HCT116 (cell line): ENCODE results near the gene TSPAN7. TPM values are rescaled to one million over a fixed set of nuclear protein-coding genes. Genes with fewer than 3 reads are reported as not detected.

Experiments
- ATAC-seq: fragments of 200-7000 bp; cut with Tn5 transposase; 2 replicates; pipeline ENCODE4 v1.9.1; 2020; ENCODE audit warnings: mild to moderate bottlenecking, moderate library complexity
- BruUV-seq: library from RNA; stranded (reverse); fragments of 400-500 nt; replicated peaks from 2 replicates; lab custom pipeline; 2021; lab: Mats Ljungman, UMichigan
- CTCF ChIA-PET: fragments of 300-600 bp; sonication (Branson Sonifier 250); formaldehyde crosslinking; loops from one replicate; lab custom pipeline; 2021; ENCODE audit warnings: antibody characterized with exemption; lab: Charles Lee
- POLR2A ChIA-PET: fragments of 300-600, 350-600 bp; sonication (Branson Sonifier 250); formaldehyde crosslinking; loops from one replicate; lab custom pipeline; 2021; ENCODE audit warnings: antibody characterized with exemption; lab: Charles Lee
- RAD21 ChIA-PET, 2 experiments: fragments of 300-600 bp; sonication (Branson Sonifier 250); formaldehyde crosslinking; loops; one replicate each; lab custom pipeline; 2023; ENCODE audit warnings: low total read pairs in 2 of 2; ENCODE audit not compliant: uncharacterized antibody in 2 of 2, unreplicated experiment in 2 of 2, low non-redundant PET in 1 of 2; lab: Charles Lee
- DNase-seq: peaks from one replicate; pipeline ENCODE4 v3.0.0-alpha.2; 2010; ENCODE audit warnings: low read depth, low spot score
- H2AFZ ChIP-seq: fragments of 200-600 bp; shearing (Covaris generic), sonication (generic); 2 replicates; pipeline ENCODE4 v1.6.1; 2017; ENCODE audit warnings: low read depth, mixed run types, mixed read lengths, antibody characterized with exemption, low read length; ENCODE audit not compliant: poor library complexity, severe bottlenecking
- H3K27ac ChIP-seq: 2 replicates; pipeline ENCODE4 v1.5.1; 2012; ENCODE audit warnings: low read depth, low read length
- H3K27me3 ChIP-seq: fragments of 200-600 bp; sonication (generic); 2 replicates; pipeline ENCODE4 v1.6.1; 2016; ENCODE audit warnings: mixed run types, low read length, mixed read lengths; ENCODE audit not compliant: insufficient read depth
- H3K36me3 ChIP-seq, 2 experiments: fragments of 200-500 bp in 1 of 2; fragments of 200-600 bp in 1 of 2; sonication (Bioruptor generic) in 1 of 2; sonication (generic) in 1 of 2; 2 replicates each; pipeline versions ENCODE4 v1.5.1 to v1.6.1; 2014 to 2016; ENCODE audit warnings: low read length in 2 of 2, inconsistent platforms in 1 of 2, mixed read lengths in 1 of 2, mixed run types in 1 of 2; ENCODE audit not compliant: insufficient read depth in 2 of 2, control insufficient read depth in 1 of 2
- H3K4me1 ChIP-seq, 2 experiments: fragments of 200-600 bp in 1 of 2; sonication (generic) in 1 of 2; 2 replicates each; pipeline versions ENCODE4 v1.5.1 to v1.6.1; 2012 to 2017; ENCODE audit warnings: low read length in 2 of 2, inconsistent platforms in 1 of 2, mild to moderate bottlenecking in 1 of 2, mixed read lengths in 1 of 2, mixed run types in 1 of 2, moderate library complexity in 1 of 2; ENCODE audit not compliant: insufficient read depth in 2 of 2, control insufficient read depth in 1 of 2
- H3K4me2 ChIP-seq: fragments of 200-600 bp; sonication (generic); 2 replicates; pipeline ENCODE4 v1.6.1; 2017; ENCODE audit warnings: mixed run types, low read length, mixed read lengths
- H3K4me3 ChIP-seq, 2 experiments: fragments of 200-600 bp in 1 of 2; sonication (generic) in 1 of 2; replicated peaks in 1 of 2; 2 replicates each; pipeline ENCODE4 v1.5.1; 2011 to 2016; ENCODE audit warnings: low read length in 2 of 2, control low read depth in 1 of 2, low read depth in 1 of 2, mild to moderate bottlenecking in 1 of 2, mixed read lengths in 1 of 2, mixed run types in 1 of 2
- H3K79me2 ChIP-seq: fragments of 200-600 bp; sonication (generic); 2 replicates; pipeline ENCODE4 v1.6.1; 2017; ENCODE audit warnings: mild to moderate bottlenecking, mixed run types, low read length, moderate library complexity, mixed read lengths; ENCODE audit not compliant: insufficient read depth
- H3K9ac ChIP-seq: fragments of 200-600 bp; sonication (generic); 2 replicates; pipeline ENCODE4 v1.6.1; 2016; ENCODE audit warnings: low read length, mixed read lengths
- H3K9me2 ChIP-seq: fragments of 200-600 bp; sonication (generic), shearing (Covaris generic); 2 replicates; pipeline ENCODE4 v1.6.1; 2017; ENCODE audit warnings: mixed run types, mild to moderate bottlenecking, moderate library complexity; ENCODE audit not compliant: insufficient read depth
- H3K9me3 ChIP-seq, 2 experiments: fragments of 200-500 bp in 1 of 2; fragments of 200-600 bp in 1 of 2; sonication (Bioruptor generic) in 1 of 2; sonication (generic) in 1 of 2; 2 replicates each; pipeline ENCODE4 v1.6.1; 2014 to 2017; ENCODE audit warnings: low read length in 2 of 2, mixed read lengths in 2 of 2, inconsistent platforms in 1 of 2, low read depth in 1 of 2, mild to moderate bottlenecking in 1 of 2, mixed run types in 1 of 2, moderate library complexity in 1 of 2; ENCODE audit not compliant: control insufficient read depth in 1 of 2, insufficient read depth in 1 of 2
- H4K20me1 ChIP-seq: fragments of 200-600 bp; sonication (generic), shearing (Covaris generic); 2 replicates; pipeline ENCODE4 v1.6.1; 2017; ENCODE audit warnings: mixed run types, mild to moderate bottlenecking, moderate library complexity; ENCODE audit not compliant: insufficient read depth
- ATF3 ChIP-seq: IDR thresholded peaks from 2 replicates; pipeline ENCODE4 v1.6.1; 2012
- CBX3 ChIP-seq: IDR thresholded peaks from 2 replicates; pipeline ENCODE4 v1.6.1; 2012; ENCODE audit warnings: low read depth
- CEBPB ChIP-seq: IDR thresholded peaks from 2 replicates; pipeline ENCODE4 v1.6.1; 2012; ENCODE audit warnings: low read depth
- CTCF ChIP-seq, 3 experiments: fragments of 200-600 bp in 1 of 3; sonication (generic) in 1 of 3; IDR thresholded peaks in 2 of 3; conservative IDR thresholded peaks in 1 of 3; 2 replicates each; pipeline ENCODE4 v1.5.1; 2012 to 2017; ENCODE audit warnings: low read depth in 2 of 3, low read length in 2 of 3, antibody characterized with exemption in 1 of 3, borderline replicate concordance in 1 of 3, control low read depth in 1 of 3, mild to moderate bottlenecking in 1 of 3, mixed read lengths in 1 of 3, mixed run types in 1 of 3, moderate library complexity in 1 of 3; ENCODE audit not compliant: insufficient read depth in 1 of 3
- EGR1 ChIP-seq: IDR thresholded peaks from 2 replicates; pipeline ENCODE4 v1.6.1; 2012; ENCODE audit warnings: low read depth
- EZH2phosphoT487 ChIP-seq: fragments of 200-600 bp; IDR thresholded peaks from 2 replicates; pipeline ENCODE4 v1.6.1; 2018; ENCODE audit warnings: antibody characterized with exemption, borderline replicate concordance
- FOSL1 ChIP-seq: IDR thresholded peaks from 2 replicates; pipeline ENCODE4 v1.6.1; 2012; ENCODE audit warnings: low read depth
- JUND ChIP-seq: IDR thresholded peaks from 2 replicates; pipeline ENCODE4 v1.6.1; 2012
- MAX ChIP-seq: IDR thresholded peaks from 2 replicates; pipeline ENCODE4 v1.6.1; 2012
- POLR2A ChIP-seq: IDR thresholded peaks from 2 replicates; pipeline ENCODE4 v1.7.0; 2011; ENCODE audit warnings: borderline replicate concordance; ENCODE audit not compliant: insufficient read depth, insufficient read length; ENCODE audit errors: extremely low read depth
- POLR2AphosphoS5 ChIP-seq: IDR thresholded peaks from 2 replicates; pipeline ENCODE4 v1.6.1; 2011; ENCODE audit warnings: mild to moderate bottlenecking, low read depth, low read length, moderate library complexity
- SIN3A ChIP-seq: IDR thresholded peaks from 2 replicates; pipeline ENCODE4 v1.6.1; 2012; ENCODE audit warnings: low read depth
- SRF ChIP-seq: IDR thresholded peaks from 2 replicates; pipeline ENCODE4 v1.6.1; 2012; ENCODE audit warnings: low read depth
- YY1 ChIP-seq: IDR thresholded peaks from 2 replicates; pipeline ENCODE4 v1.6.1; 2011; ENCODE audit warnings: low read length, low read depth, moderate library complexity, mild to moderate bottlenecking; ENCODE audit not compliant: insufficient replicate concordance; ENCODE audit errors: extremely low read depth
- intact Hi-C: fragments of 100-400 bp; cut with micrococcal nuclease; formaldehyde crosslinking; loops from 2 replicates; pipeline ENCODE4 v1.10.0; 2022
- total RNA-seq: library from RNA; stranded (reverse); gene quantifications from one replicate; pipeline ENCODE4 v1.2.1, GENCODE V29; 2021; ENCODE audit not compliant: unreplicated experiment

The TSPAN7 gene
- total RNA-seq, 1 experiment from 2014 or later, result 2.9 TPM

- Histone ChIP-seq H3K9me2 (no peaks in the 10 kb centered on the region), H3K36me3 (no peaks in the 10 kb centered on the region), H3K4me1 (no peaks in the 10 kb centered on the region), H3K4me3 (no peak overlapping the region), H3K4me2 (no peak overlapping the region), H2AFZ (no peak overlapping the region), H3K9ac (no peak overlapping the region), H3K79me2 (no peaks in the 10 kb centered on the region), H4K20me1 (no peaks in the 10 kb centered on the region), H3K27ac (no peak overlapping the region), H3K9me3 (no peaks in the 10 kb centered on the region), H3K27me3 (no peaks in the 10 kb centered on the region)
- POLR2A ChIA-PET, result no interaction called here
- DNase-seq (no peak), ATAC-seq (no peak)
- BruUV-seq, result no TSS peak
- no peak for TF ChIP-seq JUND
- TF ChIP-seq MAX, result no peak
- no peak for TF ChIP-seq SRF
- TF ChIP-seq CBX3, result no peak
- TF ChIP-seq EGR1, result no peak
- TF ChIP-seq CEBPB, result no peak
- no peak for TF ChIP-seq FOSL1
- TF ChIP-seq EZH2phosphoT487, result no peak
- no peak for TF ChIP-seq SIN3A
- TF ChIP-seq ATF3, result no peak
- no peak for TF ChIP-seq POLR2AphosphoS5
- no peak for TF ChIP-seq CTCF (IDR thresholded peaks at IDR 0.05 in 2 of 3, conservative IDR thresholded peaks at IDR 0.05 in 1 of 3; ENCODE audit: borderline replicate concordance in 1 of 3, insufficient read depth in 1 of 3, low read depth in 2 of 3, low read length in 2 of 3)
- TF ChIP-seq YY1, result no peak
- TF ChIP-seq POLR2A, result no peak
- intact Hi-C loops, result no loop called here
- RAD21 ChIA-PET, result no interaction called here
- CTCF ChIA-PET, result no interaction called here
Measured at GRCh38 chrX:38646129-38646528, 84.8 kb downstream of the TSPAN7 start.
